ENCODE results near the gene CCDC102B.

Gene CCDC102B

DNA sequence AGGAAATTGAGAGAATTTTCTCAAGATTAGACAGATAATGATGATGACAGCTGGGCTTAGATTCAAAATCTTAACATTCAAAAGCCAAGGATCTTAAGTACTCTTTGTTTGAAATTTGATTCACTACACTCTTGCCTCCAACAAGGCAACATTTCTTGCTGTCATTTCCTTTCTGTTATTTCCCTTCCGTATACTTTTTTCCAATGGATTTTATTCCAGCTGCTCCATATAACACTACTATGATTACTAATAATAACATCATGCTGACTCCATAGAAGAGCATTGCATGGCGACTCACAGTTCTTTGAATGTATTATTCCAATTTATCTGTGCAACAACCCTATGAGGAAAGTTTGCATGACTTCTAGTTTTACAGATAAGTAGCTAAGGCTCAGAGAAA, 33.9 kb upstream of the CCDC102B start:
- Histone ChIP-seq H3K4me2 (ENCODE audit: low read length) (no peak overlapping the region), H3K4me3 (ENCODE audit: low read depth, low read length) (no peak overlapping the region), H3K27ac (ENCODE audit: low read depth, low read length) (no peak overlapping the region), H3K79me2 (ENCODE audit: control insufficient read depth, insufficient read depth, low read length, poor library complexity) (no peaks in the 10 kb centered on the region), H3K4ac (ENCODE audit: low read depth, low read length) (no peak overlapping the region), H3K23ac (ENCODE audit: low read length) (no peak overlapping the region), H3K9ac (ENCODE audit: low read length) (no peak overlapping the region), H3K9me3 (ENCODE audit: insufficient read depth, low read depth, low read length) (no peaks in the 10 kb centered on the region), H4K12ac (ENCODE audit: low read depth, low read length) (no peak overlapping the region), H3K27me3 (ENCODE audit: insufficient read depth, low read length) (no peaks in the 10 kb centered on the region), H3K36me3 (ENCODE audit: control insufficient read depth in 1 of 2, insufficient read depth in 2 of 2, low read length in 2 of 2) (no peaks in the 10 kb centered on the region), H2BK12ac (ENCODE audit: low read length) (no peak overlapping the region), H3K14ac (ENCODE audit: low read length) (no peak overlapping the region), H2AFZ (ENCODE audit: insufficient read depth, low read length, poor library complexity) (no peak overlapping the region), H2AK5ac (ENCODE audit: low read length) (no peak overlapping the region), H3K18ac (ENCODE audit: low read length) (no peak overlapping the region), H4K8ac (ENCODE audit: low read depth, low read length) (no peak overlapping the region), H3K4me1 (ENCODE audit: control insufficient read depth in 1 of 2, insufficient read depth in 2 of 2, low read length in 2 of 2) (no peaks in the 10 kb centered on the region), H2BK120ac (ENCODE audit: insufficient read depth, low read length, poor library complexity) (no peak overlapping the region), H3K79me1 (ENCODE audit: low read length) (no peaks in the 10 kb centered on the region), H2BK5ac (ENCODE audit: low read depth, low read length, poor library complexity) (no peak overlapping the region), H4K91ac (ENCODE audit: low read depth, low read length) (no peak overlapping the region)
- no peak for DNase-seq
- no CpG with 5 or more reads among the region's 2 CpGs for WGBS (ENCODE audit: extremely low coverage, insufficient coverage, insufficient read length)

GRCh38 chr18:68766433-68766832, 31.4 kb upstream of the CCDC102B start:
- no peaks in the 10 kb centered on the region for H3K9me3 ChIP-seq (ENCODE audit: insufficient read depth, low read depth, low read length)
- H3K27ac ChIP-seq (ENCODE audit: low read depth, low read length), result no peak overlapping the region
- no peak overlapping the region for H2BK12ac ChIP-seq (ENCODE audit: low read length)
- no peaks in the 10 kb centered on the region for H3K27me3 ChIP-seq (ENCODE audit: insufficient read depth, low read length)
- H3K4me3 ChIP-seq (ENCODE audit: low read depth, low read length), result no peak overlapping the region
- H3K4ac ChIP-seq (ENCODE audit: low read depth, low read length), result no peak overlapping the region
- H3K18ac ChIP-seq (ENCODE audit: low read length), result no peak overlapping the region
- H2BK120ac ChIP-seq (ENCODE audit: insufficient read depth, low read length, poor library complexity), result no peak overlapping the region
- no peak overlapping the region for H3K23ac ChIP-seq (ENCODE audit: low read length)
- H3K4me1 ChIP-seq (ENCODE audit: control insufficient read depth in 1 of 2, insufficient read depth in 2 of 2, low read length in 2 of 2), result no peaks in the 10 kb centered on the region
- H3K4me2 ChIP-seq (ENCODE audit: low read length), result no peak overlapping the region
- H3K79me2 ChIP-seq (ENCODE audit: control insufficient read depth, insufficient read depth, low read length, poor library complexity), result no peaks in the 10 kb centered on the region
- no peak overlapping the region for H4K8ac ChIP-seq (ENCODE audit: low read depth, low read length)
- H3K9ac ChIP-seq (ENCODE audit: low read length), result no peak overlapping the region
- H3K36me3 ChIP-seq (ENCODE audit: control insufficient read depth in 1 of 2, insufficient read depth in 2 of 2, low read length in 2 of 2), result no peaks in the 10 kb centered on the region
- no peak overlapping the region for H2AK5ac ChIP-seq (ENCODE audit: low read length)
- no peak for DNase-seq
- no peak overlapping the region for H4K12ac ChIP-seq (ENCODE audit: low read depth, low read length)
- no CpG with 5 or more reads among the region's 2 CpGs for WGBS (ENCODE audit: extremely low coverage, insufficient coverage, insufficient read length)
- H3K79me1 ChIP-seq (ENCODE audit: low read length), result no peaks in the 10 kb centered on the region
- no peak overlapping the region for H3K14ac ChIP-seq (ENCODE audit: low read length)
- no peak overlapping the region for H2BK5ac ChIP-seq (ENCODE audit: low read depth, low read length, poor library complexity)
- H2AFZ ChIP-seq (ENCODE audit: insufficient read depth, low read length, poor library complexity), result no peak overlapping the region
- no peak overlapping the region for H4K91ac ChIP-seq (ENCODE audit: low read depth, low read length)

GRCh38 chr18:68769461-68769860, 28.4 kb upstream of the CCDC102B start:
- no peak overlapping the region for H4K91ac ChIP-seq (ENCODE audit: low read depth, low read length)
- H2BK5ac ChIP-seq (ENCODE audit: low read depth, low read length, poor library complexity), result no peak overlapping the region
- H3K9me3 ChIP-seq (ENCODE audit: insufficient read depth, low read depth, low read length), result no peaks in the 10 kb centered on the region
- no peak overlapping the region for H3K4ac ChIP-seq (ENCODE audit: low read depth, low read length)
- H2BK120ac ChIP-seq (ENCODE audit: insufficient read depth, low read length, poor library complexity), result no peak overlapping the region
- H3K4me2 ChIP-seq (ENCODE audit: low read length), result no peak overlapping the region
- no peak overlapping the region for H2AFZ ChIP-seq (ENCODE audit: insufficient read depth, low read length, poor library complexity)
- no peak overlapping the region for H4K12ac ChIP-seq (ENCODE audit: low read depth, low read length)
- no peak overlapping the region for H3K4me3 ChIP-seq (ENCODE audit: low read depth, low read length)
- H3K4me1 ChIP-seq (ENCODE audit: control insufficient read depth in 1 of 2, insufficient read depth in 2 of 2, low read length in 2 of 2), result no peaks in the 10 kb centered on the region
- H3K14ac ChIP-seq (ENCODE audit: low read length), result no peak overlapping the region
- no peaks in the 10 kb centered on the region for H3K79me2 ChIP-seq (ENCODE audit: control insufficient read depth, insufficient read depth, low read length, poor library complexity)
- no peaks in the 10 kb centered on the region for H3K36me3 ChIP-seq (ENCODE audit: control insufficient read depth in 1 of 2, insufficient read depth in 2 of 2, low read length in 2 of 2)
- no peak overlapping the region for H3K23ac ChIP-seq (ENCODE audit: low read length)
- no peaks in the 10 kb centered on the region for H3K79me1 ChIP-seq (ENCODE audit: low read length)
- no peak overlapping the region for H2BK12ac ChIP-seq (ENCODE audit: low read length)
- H2AK5ac ChIP-seq (ENCODE audit: low read length), result no peak overlapping the region
- no peak overlapping the region for H3K27ac ChIP-seq (ENCODE audit: low read depth, low read length)
- no peak overlapping the region for H3K9ac ChIP-seq (ENCODE audit: low read length)
- no peak overlapping the region for H3K18ac ChIP-seq (ENCODE audit: low read length)
- H4K8ac ChIP-seq (ENCODE audit: low read depth, low read length), result no peak overlapping the region
- DNase-seq, result peak in 1 of 2 donors; percentile 16
- WGBS (ENCODE audit: extremely low coverage, insufficient coverage, insufficient read length), result no CpG with 5 or more reads among the region's 3 CpGs
- no peaks in the 10 kb centered on the region for H3K27me3 ChIP-seq (ENCODE audit: insufficient read depth, low read length)

DNA sequence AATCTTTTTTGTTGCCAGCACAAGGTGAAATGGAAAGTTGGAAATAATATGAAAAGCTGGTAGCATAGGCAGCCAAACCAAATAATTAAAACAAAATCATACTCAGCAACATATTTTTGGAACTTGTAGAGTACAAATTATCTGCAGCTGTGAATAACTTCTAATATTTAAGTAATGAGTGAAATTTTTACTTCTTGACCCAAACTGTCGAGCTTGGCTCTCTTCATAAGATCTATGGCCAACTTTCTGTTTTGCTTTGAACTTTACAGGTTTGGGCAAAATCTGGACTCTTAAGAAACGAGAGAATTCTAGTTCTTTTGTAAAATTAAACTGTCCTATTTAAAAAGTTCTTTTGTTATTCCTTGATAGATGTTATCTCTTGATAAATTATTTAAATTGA, 25.6 kb upstream of the CCDC102B start:
- H3K4me1 ChIP-seq (ENCODE audit: control insufficient read depth in 1 of 2, insufficient read depth in 2 of 2, low read length in 2 of 2), result no peaks in the 10 kb centered on the region
- H2BK5ac ChIP-seq (ENCODE audit: low read depth, low read length, poor library complexity), result no peak overlapping the region
- no peaks in the 10 kb centered on the region for H3K79me2 ChIP-seq (ENCODE audit: control insufficient read depth, insufficient read depth, low read length, poor library complexity)
- no peak overlapping the region for H3K4me3 ChIP-seq (ENCODE audit: low read depth, low read length)
- H4K8ac ChIP-seq (ENCODE audit: low read depth, low read length), result no peak overlapping the region
- no peak overlapping the region for H3K9ac ChIP-seq (ENCODE audit: low read length)
- no peak overlapping the region for H3K4me2 ChIP-seq (ENCODE audit: low read length)
- no peak overlapping the region for H3K14ac ChIP-seq (ENCODE audit: low read length)
- WGBS (ENCODE audit: extremely low coverage, insufficient coverage, insufficient read length), result no CpG with 5 or more reads among the region's 2 CpGs
- no peak overlapping the region for H3K27ac ChIP-seq (ENCODE audit: low read depth, low read length)
- no peak overlapping the region for H3K18ac ChIP-seq (ENCODE audit: low read length)
- no peak overlapping the region for H4K91ac ChIP-seq (ENCODE audit: low read depth, low read length)
- no peaks in the 10 kb centered on the region for H3K9me3 ChIP-seq (ENCODE audit: insufficient read depth, low read depth, low read length)
- no peaks in the 10 kb centered on the region for H3K79me1 ChIP-seq (ENCODE audit: low read length)
- no peaks in the 10 kb centered on the region for H3K36me3 ChIP-seq (ENCODE audit: control insufficient read depth in 1 of 2, insufficient read depth in 2 of 2, low read length in 2 of 2)
- no peak overlapping the region for H2AK5ac ChIP-seq (ENCODE audit: low read length)
- no peak overlapping the region for H3K23ac ChIP-seq (ENCODE audit: low read length)
- no peaks in the 10 kb centered on the region for H3K27me3 ChIP-seq (ENCODE audit: insufficient read depth, low read length)
- no peak overlapping the region for H2BK12ac ChIP-seq (ENCODE audit: low read length)
- no peak overlapping the region for H2BK120ac ChIP-seq (ENCODE audit: insufficient read depth, low read length, poor library complexity)
- no peak for DNase-seq
- H3K4ac ChIP-seq (ENCODE audit: low read depth, low read length), result no peak overlapping the region
- H4K12ac ChIP-seq (ENCODE audit: low read depth, low read length), result no peak overlapping the region
- H2AFZ ChIP-seq (ENCODE audit: insufficient read depth, low read length, poor library complexity), result no peak overlapping the region

Data from trophoblast cell (in vitro differentiated cells and primary cell).